ENCODE data around the gene ECI1. TPM values are rescaled to one million over a fixed set of nuclear protein-coding genes. Genes with fewer than 3 reads are reported as not detected.

Gene ECI1
- total and polyA plus RNA-seq, 2 of the 4 experiments (the other 2 are of a cell fraction), result 20.3 to 30.1 TPM

DNA sequence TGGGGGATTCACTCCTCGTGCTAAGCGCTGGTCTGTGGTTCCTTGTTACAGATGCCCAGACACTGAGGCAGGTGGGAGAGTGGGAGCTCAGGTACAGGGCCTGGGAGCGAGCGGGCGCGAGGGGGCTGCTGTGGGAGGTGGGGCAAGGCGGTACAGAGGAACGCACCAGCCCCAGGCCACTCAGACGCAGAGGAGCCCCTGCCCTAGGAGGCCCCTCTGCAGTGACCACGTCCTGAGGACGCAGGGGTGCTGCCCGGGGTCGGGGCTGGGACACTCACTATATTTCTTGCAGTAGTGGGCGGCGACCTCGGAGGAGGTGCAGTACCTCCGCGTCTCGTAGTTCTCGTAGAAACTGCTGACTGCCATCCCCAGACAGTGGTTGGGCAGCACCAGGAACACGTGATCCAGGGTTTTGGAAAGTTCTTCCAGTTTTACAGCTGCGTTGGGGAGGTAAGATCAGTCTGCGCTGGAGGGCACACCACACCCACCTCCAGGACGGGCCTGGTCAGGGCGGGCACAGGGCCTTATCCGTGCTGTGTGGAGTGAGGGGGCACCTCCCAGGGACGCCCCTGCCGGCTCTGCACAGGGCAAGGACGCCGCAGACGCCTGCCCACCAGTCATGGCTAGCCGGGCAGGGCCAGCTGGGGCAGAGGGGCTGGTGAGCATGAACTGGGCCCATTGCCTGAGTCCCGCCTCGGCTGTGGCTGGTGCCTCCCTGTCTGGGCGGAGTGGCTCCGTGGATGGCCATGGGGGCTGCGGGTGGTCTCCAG is 32.8 kb upstream of the ECI1 start:
- CTCF ChIA-PET, result no interaction called here

More for the DNA sequence above, 32.8 kb upstream of the ECI1 start:
- H3K27ac ChIP-seq (ENCODE audit: insufficient read depth, low read length), result no peak overlapping the region
- no peak overlapping the region for H2BK120ac ChIP-seq (ENCODE audit: low read depth, low read length)
- no peaks in the 10 kb centered on the region for H4K20me1 ChIP-seq (ENCODE audit: insufficient read depth, low read length)
- dilution Hi-C loops (cut with HindIII; ENCODE audit: low sequenced_read_pairs, unreplicated experiment), result no loop called here
- no peaks in the 10 kb centered on the region for H3K4me1 ChIP-seq (ENCODE audit: control insufficient read depth, insufficient read depth, low read length)
- no peak overlapping the region for H3K18ac ChIP-seq (ENCODE audit: low read depth, low read length)
- WGBS, 2 experiments (ENCODE audit: extremely low coverage in 2 of 2, insufficient read length in 1 of 2), result 86% methylated on average over 20 of the region's 37 CpGs; no CpG with 5 or more reads in 1 of the 2 experiments
- H3K4me2 ChIP-seq (ENCODE audit: low read depth, low read length), result no peak overlapping the region
- no peaks in the 10 kb centered on the region for H3K9me1 ChIP-seq (ENCODE audit: insufficient read depth, low read length)
- POLR2A ChIA-PET (ENCODE audit: unreplicated experiment), result no interaction called here
- no peak overlapping the region for H4K5ac ChIP-seq (ENCODE audit: low read depth, low read length)
- no peak overlapping the region for H4K91ac ChIP-seq (ENCODE audit: insufficient read depth, low read depth, low read length)
- BruUV-seq (replicated peaks), result no TSS peak
- no peak overlapping the region for H2AK5ac ChIP-seq (ENCODE audit: low read depth, low read length)
- H3K79me1 ChIP-seq (ENCODE audit: low read depth in 1 of 2, low read length in 2 of 2), result no peaks in the 10 kb centered on the region
- DNase-seq (no peak), ATAC-seq (ENCODE audit: low read depth) (no peak)
- peaks cover 39% of the 10 kb centered on the region for H3K27me3 ChIP-seq (ENCODE audit: control insufficient read depth, insufficient read depth, low read length)
- no peak overlapping the region for H2BK5ac ChIP-seq (ENCODE audit: low read depth, low read length, poor library complexity, severe bottlenecking)
- no peak overlapping the region for H3K4me3 ChIP-seq (ENCODE audit: insufficient read depth, low read depth, low read length)
- H2BK15ac ChIP-seq (ENCODE audit: low read depth, low read length), result no peak overlapping the region
- no peak overlapping the region for H3K14ac ChIP-seq (replicated peaks; ENCODE audit: low read depth, low read length)
- H3K23ac ChIP-seq (ENCODE audit: low read depth, low read length), result no peak overlapping the region
- H4K8ac ChIP-seq (ENCODE audit: low read depth in 2 of 2, low read length in 2 of 2), result no peak overlapping the region
- intact Hi-C loops (cut with micrococcal nuclease), result no loop called here
- H3K9me3 ChIP-seq (ENCODE audit: control insufficient read depth, insufficient read depth, low read length), result no peaks in the 10 kb centered on the region
- no peak overlapping the region for H2AK9ac ChIP-seq (replicated peaks; ENCODE audit: low read depth, low read length, poor library complexity)
- no peak overlapping the region for H3K9ac ChIP-seq (ENCODE audit: low read depth, low read length)
- TF ChIP-seq, protein P1, sequence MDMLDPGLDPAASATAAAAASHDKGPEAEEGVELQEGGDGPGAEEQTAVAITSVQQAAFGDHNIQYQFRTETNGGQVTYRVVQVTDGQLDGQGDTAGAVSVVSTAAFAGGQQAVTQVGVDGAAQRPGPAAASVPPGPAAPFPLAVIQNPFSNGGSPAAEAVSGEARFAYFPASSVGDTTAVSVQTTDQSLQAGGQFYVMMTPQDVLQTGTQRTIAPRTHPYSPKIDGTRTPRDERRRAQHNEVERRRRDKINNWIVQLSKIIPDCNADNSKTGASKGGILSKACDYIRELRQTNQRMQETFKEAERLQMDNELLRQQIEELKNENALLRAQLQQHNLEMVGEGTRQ (IDR thresholded peaks at IDR 0.05; ENCODE audit: low read depth, low read length), result no peak
- TF ChIP-seq CHD1 (IDR thresholded peaks at IDR 0.05; ENCODE audit: low read depth, low read length) (no peak), RAD21 (IDR thresholded peaks at IDR 0.05; ENCODE audit: low read length) (no peak), MAZ (IDR thresholded peaks at IDR 0.05; ENCODE audit: borderline replicate concordance, low read depth, low read length) (no peak), MAFK (IDR thresholded peaks at IDR 0.05; ENCODE audit: low read depth, low read length) (no peak), BHLHE40 (IDR thresholded peaks at IDR 0.05; ENCODE audit: low read depth, low read length) (no peak), MXI1 (IDR thresholded peaks at IDR 0.05; ENCODE audit: borderline replicate concordance, low read depth, low read length) (no peak), CEBPB (IDR thresholded peaks at IDR 0.05; ENCODE audit: low read depth, low read length) (no peak), NFE2L2 (IDR thresholded peaks at IDR 0.05; ENCODE audit: low read depth, low read length) (no peak), FOS (IDR thresholded peaks at IDR 0.05; ENCODE audit: low read depth, low read length) (no peak), RCOR1 (IDR thresholded peaks at IDR 0.05; ENCODE audit: insufficient replicate concordance, low read length) (no peak), POLR2A (IDR thresholded peaks at IDR 0.05; ENCODE audit: low read depth, low read length) (no peak), SMC3 (IDR thresholded peaks at IDR 0.05; ENCODE audit: low read depth, low read length) (no peak), RFX5 (IDR thresholded peaks at IDR 0.05; ENCODE audit: low read depth, low read length) (no peak)
- TF ChIP-seq, protein P2, sequence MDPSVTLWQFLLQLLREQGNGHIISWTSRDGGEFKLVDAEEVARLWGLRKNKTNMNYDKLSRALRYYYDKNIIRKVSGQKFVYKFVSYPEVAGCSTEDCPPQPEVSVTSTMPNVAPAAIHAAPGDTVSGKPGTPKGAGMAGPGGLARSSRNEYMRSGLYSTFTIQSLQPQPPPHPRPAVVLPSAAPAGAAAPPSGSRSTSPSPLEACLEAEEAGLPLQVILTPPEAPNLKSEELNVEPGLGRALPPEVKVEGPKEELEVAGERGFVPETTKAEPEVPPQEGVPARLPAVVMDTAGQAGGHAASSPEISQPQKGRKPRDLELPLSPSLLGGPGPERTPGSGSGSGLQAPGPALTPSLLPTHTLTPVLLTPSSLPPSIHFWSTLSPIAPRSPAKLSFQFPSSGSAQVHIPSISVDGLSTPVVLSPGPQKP (IDR thresholded peaks at IDR 0.05; ENCODE audit: borderline replicate concordance, low read depth, low read length), result no peak
- TF ChIP-seq, protein P3, sequence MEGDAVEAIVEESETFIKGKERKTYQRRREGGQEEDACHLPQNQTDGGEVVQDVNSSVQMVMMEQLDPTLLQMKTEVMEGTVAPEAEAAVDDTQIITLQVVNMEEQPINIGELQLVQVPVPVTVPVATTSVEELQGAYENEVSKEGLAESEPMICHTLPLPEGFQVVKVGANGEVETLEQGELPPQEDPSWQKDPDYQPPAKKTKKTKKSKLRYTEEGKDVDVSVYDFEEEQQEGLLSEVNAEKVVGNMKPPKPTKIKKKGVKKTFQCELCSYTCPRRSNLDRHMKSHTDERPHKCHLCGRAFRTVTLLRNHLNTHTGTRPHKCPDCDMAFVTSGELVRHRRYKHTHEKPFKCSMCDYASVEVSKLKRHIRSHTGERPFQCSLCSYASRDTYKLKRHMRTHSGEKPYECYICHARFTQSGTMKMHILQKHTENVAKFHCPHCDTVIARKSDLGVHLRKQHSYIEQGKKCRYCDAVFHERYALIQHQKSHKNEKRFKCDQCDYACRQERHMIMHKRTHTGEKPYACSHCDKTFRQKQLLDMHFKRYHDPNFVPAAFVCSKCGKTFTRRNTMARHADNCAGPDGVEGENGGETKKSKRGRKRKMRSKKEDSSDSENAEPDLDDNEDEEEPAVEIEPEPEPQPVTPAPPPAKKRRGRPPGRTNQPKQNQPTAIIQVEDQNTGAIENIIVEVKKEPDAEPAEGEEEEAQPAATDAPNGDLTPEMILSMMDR (conservative IDR thresholded peaks at IDR 0.05; ENCODE audit: low read depth, low read length), result no peak
- no peaks in the 10 kb centered on the region for H3K36me3 ChIP-seq (ENCODE audit: control insufficient read depth, insufficient read depth, low read length)
- no peak overlapping the region for H3K4ac ChIP-seq (ENCODE audit: low read depth, low read length)
- H2AFZ ChIP-seq (replicated peaks; ENCODE audit: low read length, poor library complexity), result no peak overlapping the region
- H3K56ac ChIP-seq (ENCODE audit: extremely low read depth, insufficient read depth, low read length), result no peak overlapping the region
- in situ Hi-C loops (cut with MboI; ENCODE audit: low sequenced_read_pairs), result no loop called here
- H2BK20ac ChIP-seq (ENCODE audit: low read depth, low read length), result no peak overlapping the region

Measured in IMR-90 (cell line).